Adipose tissue (tissue), 3 donors: ENCODE measurements around the gene UTP3. TPM values are rescaled to one million over a fixed set of nuclear protein-coding genes. Genes with fewer than 3 reads are reported as not detected.
"Not testable (repeated sequence)": the region's sequence is repeated elsewhere in the genome, so short reads cannot be mapped to it uniquely, and the experiment has no call there.

Experiments used
- H3K27ac ChIP-seq: one replicate; pipeline ENCODE4 v1.5.1; 2013; ENCODE audit warnings: low read depth, low read length
- WGBS, 3 donors: extraction: QIAGEN DNeasy Blood & Tissue Kit; methylation state at CpG; one replicate each; pipeline ENCODE4 v1.1.7; 2013; 5-methylcytosine and 5-hydroxymethylcytosine counted together
- polyA plus RNA-seq, 3 donors: library from polyadenylated mRNA; stranded (reverse); fragments of 200-250 nt; gene quantifications; one replicate each; pipeline ENCODE4 v1.2.3, GENCODE V29; 2013
- donor health status: healthy with polysubstance abuse.
- donor health status: Bipolar disorder and iron deficiency.
- donor health status: healthy.

Gene UTP3
- polyA plus RNA-seq, 3 donors, result 9.8 to 31.5 (median 22.5) TPM

GRCh38 chr4:70711599-70711998 is 23.3 kb downstream of the UTP3 start:
- H3K27ac ChIP-seq, result no peak overlapping the region
- WGBS, 3 donors, result 33 to 60% (median 54%) methylated on average over 3 of the region's 3 CpGs

GRCh38 chr4:70712150-70712549 is 23.8 kb downstream of the UTP3 start:
- H3K27ac ChIP-seq, result no peak overlapping the region

GRCh38 chr4:70712604-70713452 is 24.5 kb downstream of the UTP3 start:
- 83 to 96% (median 91%) methylated on average over 7 of the region's 7 CpGs for WGBS, 3 donors
- no peak overlapping the region for H3K27ac ChIP-seq

More at GRCh38 chr4:70712150-70712549, 23.8 kb downstream of the UTP3 start:
- 51 to 72% (median 71%) methylated on average over 3 of the region's 3 CpGs for WGBS, 3 donors

- 60 to 71% (median 69%) methylated on average over 7 of the region's 7 CpGs for WGBS, 3 donors
- no peak overlapping the region for H3K27ac ChIP-seq
These were observed 25.2 kb downstream of the UTP3 start for GRCh38 chr4:70713453-70714078.

- WGBS, 3 donors, result 73 to 77% (median 74%) methylated on average over 5 of the region's 5 CpGs
- no peak overlapping the region for H3K27ac ChIP-seq
These were observed 26.0 kb downstream of the UTP3 start for GRCh38 chr4:70714079-70714887.

GRCh38 chr4:70715097-70715496 is 26.8 kb downstream of the UTP3 start:
- WGBS, 3 donors, result 84 to 95% (median 85%) methylated on average over 6 of the region's 6 CpGs

GRCh38 chr4:70718811-70719604 is 30.7 kb downstream of the UTP3 start:
- 78 to 93% (median 91%) methylated on average over 13 of the region's 13 CpGs for WGBS, 3 donors
- no peak overlapping the region for H3K27ac ChIP-seq

More at GRCh38 chr4:70715097-70715496, 26.8 kb downstream of the UTP3 start:
- no peak overlapping the region for H3K27ac ChIP-seq

GRCh38 chr4:70721747-70722146 is 33.4 kb downstream of the UTP3 start, which contains the start of gene RUFY3:
Gene RUFY3, plus strand, starts transcription at chr4:70721964. Its CDS starts 610 bp downstream, at chr4:70722574.
- WGBS, 3 donors, result 39 to 73% (median 42%) methylated on average over 3 of the region's 3 CpGs
- H3K27ac ChIP-seq, result no peak within 1 kb of the TSS

- WGBS, 3 donors, result 44 to 77% (median 55%) methylated on average over 7 of the region's 7 CpGs
- H3K27ac ChIP-seq, result no peak overlapping the region
These were observed 34.0 kb downstream of the UTP3 start for GRCh38 chr4:70722199-70722791.

GRCh38 chr4:70724463-70724862 is 36.1 kb downstream of the UTP3 start:
- WGBS, 3 donors, result 96 to 98% (median 97%) methylated on average over 3 of the region's 3 CpGs
- H3K27ac ChIP-seq, result no peak overlapping the region

GRCh38 chr4:70725633-70726032 is 37.3 kb downstream of the UTP3 start:
- H3K27ac ChIP-seq, result no peak overlapping the region
- WGBS, 3 donors, result 73 to 84% (median 76%) methylated on average over 1 of the region's 1 CpG

- WGBS, 3 donors, result 96 to 98% (median 97%) methylated on average over 11 of the region's 11 CpGs
- H3K27ac ChIP-seq, result not testable (repeated sequence)
These were observed 38.2 kb downstream of the UTP3 start for GRCh38 chr4:70726515-70726914.

- H3K27ac ChIP-seq, result no peak overlapping the region
- 82 to 87% (median 84%) methylated on average over 11 of the region's 11 CpGs for WGBS, 3 donors
These were observed 39.8 kb downstream of the UTP3 start for GRCh38 chr4:70728091-70728490.

- WGBS, 3 donors, result 92 to 96% (median 93%) methylated on average over 9 of the region's 9 CpGs
These were observed 44.5 kb downstream of the UTP3 start for GRCh38 chr4:70732878-70733277.

GRCh38 chr4:70734168-70734954 is 46.0 kb downstream of the UTP3 start:
- 0 to 1% (median 1%) methylated on average over 5 of the region's 5 CpGs for WGBS, 3 donors
- no peak overlapping the region for H3K27ac ChIP-seq

More at GRCh38 chr4:70732878-70733277, 44.5 kb downstream of the UTP3 start:
- not testable (repeated sequence) for H3K27ac ChIP-seq

- H3K27ac ChIP-seq, result no peak overlapping the region
- 10 to 11% (median 10%) methylated on average over 3 of the region's 3 CpGs for WGBS, 3 donors
These were observed 46.6 kb downstream of the UTP3 start for GRCh38 chr4:70734971-70735370.

GRCh38 chr4:70735915-70736314 is 47.6 kb downstream of the UTP3 start:
- 46 to 60% (median 54%) methylated on average over 2 of the region's 2 CpGs for WGBS, 3 donors
- H3K27ac ChIP-seq, result not testable (repeated sequence)
